ENCODE data around the gene CCDC51. TPM values are rescaled to one million over a fixed set of nuclear protein-coding genes. Genes with fewer than 3 reads are reported as not detected.

The CCDC51 gene
- total and polyA plus RNA-seq, 9 of the 15 experiments (the other 6 are each of a cell fraction or from before 2014, with no cell fraction given), result 6.5 to 18.6 (median 15.7) TPM

GRCh38 chr3:48464713-48465221 is 24.8 kb upstream of the CCDC51 start:
- no peak overlapping the region for H3K4me3 ChIP-seq
- no peak overlapping the region for H3K4me2 ChIP-seq (ENCODE audit: insufficient read depth, low read length)
- H3K9me3 ChIP-seq (replicated peaks; ENCODE audit: control insufficient read depth, insufficient read depth, low read depth, low read length), result no peaks in the 10 kb centered on the region
- H2AFZ ChIP-seq (ENCODE audit: low read depth, low read length), result no peak overlapping the region
- WGBS (ENCODE audit: insufficient coverage, low coverage, missing lambda C conversion rate), result 79% methylated on average over 8 of the region's 17 CpGs
- FAIRE-seq (no peak), DNase-seq (ENCODE audit: extremely low read depth in 1 of 4, low spot score in 3 of 4) (no peak), ATAC-seq (no peak)
- H3K36me3 ChIP-seq (ENCODE audit: control insufficient read depth, insufficient read depth, low read length), result peaks cover 53% of the 10 kb centered on the region; the same call in 2 of the 3 replicates
- POLR2A ChIA-PET, result interaction anchor here (0.6 to 1.2 kb wide), 2 partner anchors 16 to 25 kb away, joined by 3 to 5 read pairs; no protein-coding TSS in a partner anchor
- CTCF ChIA-PET (ENCODE audit: low intra/inter-chr PET ratio), result no interaction called here
- no peaks in the 10 kb centered on the region for H3K9me1 ChIP-seq (ENCODE audit: control insufficient read depth, insufficient read depth, low read length)
- H3K9ac ChIP-seq (ENCODE audit: insufficient read depth in 1 of 2, low read depth in 2 of 2, low read length in 2 of 2), result no peak overlapping the region; a peak in 1 of 4 replicates
- in situ Hi-C loops (cut with MboI) (loop anchor here (5.0 kb wide), 1 partner anchor 93 kb away; the partner anchor contains the start of gene PFKFB4), intact Hi-C loops (cut with micrococcal nuclease) (loop anchor here (1.0 kb wide), 2 partner anchors 43 to 91 kb away; no protein-coding TSS in a partner anchor)
- H3K27me3 ChIP-seq (ENCODE audit: control insufficient read depth in 2 of 2, insufficient read depth in 2 of 2, low read length in 2 of 2), result no peaks in the 10 kb centered on the region
- TF ChIP-seq ZNF740 (CRISPR knock-in tag; IDR thresholded peaks at IDR 0.05) (0 out of 2 replicates have a peak, but pooled peaks have one; percentile 30), ZNF740 (tag; IDR thresholded peaks at IDR 0.05) (no peak), STAT5A (IDR thresholded peaks at IDR 0.05; ENCODE audit: borderline replicate concordance, low read length) (no peak), POLR2G (IDR thresholded peaks at IDR 0.05; ENCODE audit: low read depth, low read length) (peak; percentile 59)
- peaks cover 3% of the 10 kb centered on the region; the same call in 2 of the 3 replicates for H3K79me2 ChIP-seq (ENCODE audit: control insufficient read depth, insufficient read depth, low read length)
- H3K4me1 ChIP-seq (replicated peaks in 1 of 2; ENCODE audit: control insufficient read depth in 2 of 2, insufficient read depth in 2 of 2, low read length in 2 of 2), result peaks cover 6 to 42% of the 10 kb centered on the region in 2 experiments
- no peaks in the 10 kb centered on the region; the same call in 1 of the 2 replicates for H4K20me1 ChIP-seq (replicated peaks; ENCODE audit: control insufficient read depth, insufficient read depth, low read length)
- BruUV-seq (replicated peaks), result no TSS peak
- H3K27ac ChIP-seq (ENCODE audit: extremely low read depth, low read depth, low read length), result no peak overlapping the region

Measured in K562 (cell line).